Measurements from ENCODE around the gene MRPL54. TPM values are rescaled to one million over a fixed set of nuclear protein-coding genes. Genes with fewer than 3 reads are reported as not detected.

Gene MRPL54
- total RNA-seq = 51.7 and 57.4 TPM in 2 replicates

DNA sequence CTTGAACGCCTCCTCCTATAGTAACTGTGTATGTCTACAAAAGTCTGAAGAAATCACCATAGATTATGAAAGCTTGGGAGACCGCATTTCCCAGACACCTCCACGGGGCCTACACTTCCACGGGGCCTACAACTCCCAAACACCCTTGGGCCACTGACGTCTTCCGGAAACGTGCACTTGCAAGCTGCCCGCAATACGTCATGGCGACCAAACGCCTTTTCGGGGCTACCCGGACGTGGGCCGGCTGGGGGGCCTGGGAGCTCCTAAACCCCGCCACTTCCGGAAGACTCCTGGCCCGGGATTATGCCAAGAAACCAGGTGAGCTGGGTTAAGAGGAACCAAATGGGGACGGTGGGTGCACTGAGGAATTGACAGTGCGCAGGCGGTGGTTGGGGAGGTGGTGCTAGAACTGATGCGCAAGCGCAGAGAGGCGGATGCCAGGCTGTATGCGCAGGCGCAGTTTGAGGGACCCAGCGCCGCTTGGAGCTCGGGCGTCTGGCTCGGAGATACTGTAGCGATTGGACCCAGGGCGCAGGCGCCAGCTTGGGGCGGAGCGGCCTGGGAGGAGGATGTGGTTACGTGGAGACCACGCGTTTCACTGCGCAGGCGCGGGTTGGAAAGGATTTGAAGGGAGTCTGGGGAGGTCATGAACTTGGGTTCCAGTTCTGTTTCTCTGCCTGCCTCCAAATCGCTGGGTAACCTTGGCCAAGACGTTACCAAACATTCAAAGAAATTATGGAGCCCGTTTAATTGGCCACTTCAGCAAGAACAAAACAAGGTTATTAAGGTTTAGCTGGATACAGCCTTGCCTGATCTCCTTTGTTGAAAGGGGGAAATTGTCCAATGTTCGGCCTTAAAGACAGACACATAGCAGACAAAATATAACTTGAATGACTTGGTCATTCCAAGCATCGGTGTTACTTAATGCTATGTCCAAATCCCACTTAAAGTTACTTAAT lies at the start of gene MRPL54:
MRPL54 (plus strand) TSS at position 182 of the 959 bp plus-strand sequence; CDS start at position 201, 19 bp downstream.

GRCh38 chr19:3761382-3762129 lies 926 bp upstream of the MRPL54 start, which contains the start of gene APBA3:
APBA3 (minus strand) TSS chr19:3761692; CDS start chr19:3760264, 1,428 bp downstream.

DNA sequence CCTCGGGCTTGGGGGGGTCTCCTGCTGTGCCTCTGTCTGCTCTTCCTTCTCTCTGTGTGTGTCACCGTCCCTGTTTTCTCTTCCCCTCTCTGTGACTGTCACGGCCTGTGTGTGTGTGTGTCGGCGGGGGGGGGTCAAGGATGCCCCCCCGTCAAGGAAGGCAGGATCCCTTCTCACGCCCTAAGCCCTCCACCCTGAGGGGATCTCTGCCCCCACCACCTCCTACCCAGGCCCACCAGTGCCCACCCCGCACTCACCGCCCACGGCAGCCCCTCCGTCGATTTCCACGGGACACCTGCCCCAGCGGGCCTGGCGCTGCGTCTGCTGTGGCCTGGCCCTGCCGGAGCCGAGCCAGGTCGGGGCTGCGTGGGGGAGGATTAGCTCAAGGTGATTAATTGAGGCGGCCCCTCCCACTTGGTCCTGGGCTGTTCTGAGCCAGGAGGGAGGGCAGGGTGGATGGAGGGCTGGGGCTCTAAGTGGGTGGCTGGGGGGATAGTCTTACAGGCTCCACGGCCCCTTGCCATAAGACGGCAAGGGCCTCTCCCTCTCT lies 9.5 kb downstream of the MRPL54 start, which contains the start of gene RAX2:
RAX2 (minus strand) TSS at position 323 of the 550 bp plus-strand sequence. CDS start 486 bp downstream, outside the sequence.

DNA sequence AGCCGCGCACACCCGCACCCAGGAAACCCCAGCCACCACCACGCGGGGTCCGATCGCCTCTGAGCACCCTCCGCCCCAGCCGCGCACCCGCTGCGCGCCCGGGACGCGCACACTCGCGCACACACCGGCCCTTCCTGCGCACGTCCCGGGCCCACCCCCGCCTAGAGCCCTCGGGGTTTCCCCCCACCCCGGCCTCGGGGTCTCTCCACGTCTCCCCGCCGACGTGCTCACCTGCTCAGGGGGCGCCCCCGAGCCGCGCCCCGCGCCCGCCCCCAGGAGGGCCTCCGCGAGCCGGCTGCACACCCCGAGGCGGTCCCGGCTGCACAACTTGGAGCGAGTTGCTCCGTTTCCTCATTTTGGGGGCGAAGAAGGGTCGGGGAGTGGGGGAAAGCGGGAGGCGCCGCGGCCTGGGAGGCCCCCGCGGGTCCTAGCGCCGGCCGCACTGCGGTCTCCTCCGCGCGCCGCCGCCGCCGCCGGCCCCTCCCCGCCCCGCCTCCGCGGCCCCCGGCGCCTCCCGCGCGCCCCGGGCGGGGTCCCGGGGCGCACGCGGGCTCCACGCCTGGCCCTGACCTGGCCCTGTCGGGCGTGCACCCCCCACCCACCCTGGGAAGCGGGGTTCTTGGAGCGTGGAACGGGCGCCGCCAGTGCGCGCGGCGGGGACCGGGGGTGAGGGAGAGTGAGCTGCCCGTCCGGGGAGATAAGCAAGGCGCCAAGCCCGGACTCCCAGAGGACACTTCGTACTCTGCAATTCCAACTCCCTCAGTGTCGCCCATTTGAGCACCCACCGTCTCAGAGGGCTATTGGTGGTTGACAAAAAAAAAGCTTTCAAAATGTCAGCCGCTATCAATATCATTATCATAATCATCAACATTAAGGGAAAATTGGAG lies 23.7 kb downstream of the MRPL54 start, which contains the start of gene MATK:
MATK (minus strand) TSS at position 444 of the 887 bp plus-strand sequence. CDS start 1,246 bp downstream, outside the sequence.

Other genes starting within 250 kb of the MRPL54 start
- gene TEKTIP1, start 223.5 kb upstream of the MRPL54 start, total RNA-seq = not detected in 2 replicates
- gene MFSD12, start 205.1 kb upstream of the MRPL54 start, total RNA-seq = 72.6 and 80.2 TPM in 2 replicates
- 75.0 and 88.5 TPM in 2 replicates for gene HMG20B, start 189.7 kb upstream of the MRPL54 start, total RNA-seq
- 0.18 and 0.32 TPM in 2 replicates for gene GIPC3, start 177.2 kb upstream of the MRPL54 start, total RNA-seq
- gene TBXA2R, start 155.8 kb upstream of the MRPL54 start, total RNA-seq = 1.3 and 4.2 TPM in 2 replicates
- 19.0 and 26.4 TPM in 2 replicates for gene CACTIN, start 135.9 kb upstream of the MRPL54 start, total RNA-seq
- 32.7 and 38.6 TPM in 2 replicates for gene PIP5K1C, start 62.2 kb upstream of the MRPL54 start, total RNA-seq
- not detected in 2 replicates for gene TJP3, start 54.3 kb upstream of the MRPL54 start, total RNA-seq
- 17.9 and 25.6 TPM in 2 replicates for gene APBA3, start 990 bp upstream of the MRPL54 start, total RNA-seq
- gene RAX2, start 9.5 kb downstream of the MRPL54 start, total RNA-seq = not detected in 2 replicates
- not detected in 2 replicates for gene MATK, start 23.7 kb downstream of the MRPL54 start, total RNA-seq
- gene ZFR2, start 106.4 kb downstream of the MRPL54 start, total RNA-seq = not detected in 2 replicates
- not detected in 2 replicates for gene ATCAY, start 118.0 kb downstream of the MRPL54 start, total RNA-seq
- gene NMRK2, start 170.4 kb downstream of the MRPL54 start, total RNA-seq = not detected in 2 replicates
- gene DAPK3, start 208.4 kb downstream of the MRPL54 start, total RNA-seq = 81.3 and 105 TPM in 2 replicates
- gene EEF2, start 222.8 kb downstream of the MRPL54 start, total RNA-seq = 3,114 and 3,417 TPM in 2 replicates
- gene PIAS4, start 245.1 kb downstream of the MRPL54 start, total RNA-seq = 14.6 and 18.2 TPM in 2 replicates

All from cardiac atrium fibroblast (primary cell).